A549 (cell line): ENCODE data around the gene ELOVL6.

Experiments
- CEBPB ChIP-seq, 2 experiments: fragments of >200 bp in 1 of 2; sonication (Bioruptor Twin) in 1 of 2; formaldehyde crosslinking in 1 of 2; IDR thresholded peaks; 2 replicates each; pipeline ENCODE4 v1.6.1; 2012 to 2016
- CHD4 ChIP-seq: fragments of 200-600 bp; sonication (generic); IDR thresholded peaks from 2 replicates; pipeline ENCODE4 v1.6.1; 2016; ENCODE audit warnings: antibody characterized with exemption, mild to moderate bottlenecking, borderline replicate concordance
- CTCF ChIP-seq: fragments of >200 bp; sonication (Bioruptor Twin); formaldehyde crosslinking; IDR thresholded peaks from 3 replicates; pipeline ENCODE4 v1.5.1; 2016
- MYC ChIP-seq: IDR thresholded peaks from 2 replicates; pipeline ENCODE4 v1.6.1; 2012; ENCODE audit warnings: mild to moderate bottlenecking, inconsistent platforms, low read length, improper control_type of control experiment, borderline replicate concordance
- RAD21 ChIP-seq, 2 experiments: fragments of >200 bp in 1 of 2; sonication (Bioruptor Twin) in 1 of 2; formaldehyde crosslinking in 1 of 2; IDR thresholded peaks in 1 of 2; conservative IDR thresholded peaks in 1 of 2; 2 replicates in 1 of 2; 3 replicates in 1 of 2; pipeline ENCODE4 v1.6.1; 2012 to 2018; ENCODE audit warnings: inconsistent platforms in 1 of 2
- REST ChIP-seq: fragments of 200-600 bp; sonication (generic); IDR thresholded peaks from 2 replicates; pipeline ENCODE4 v1.6.1; 2016; ENCODE audit warnings: antibody characterized with exemption, mild to moderate bottlenecking, moderate library complexity

- TF ChIP-seq CTCF (no peak), REST (no peak), CEBPB (IDR thresholded peaks at IDR 0.05) (no peak), CHD4 (no peak), MYC (no peak), RAD21 (conservative IDR thresholded peaks at IDR 0.05 in 1 of 2, IDR thresholded peaks at IDR 0.05 in 1 of 2) (no peak)
These were observed 198.9 kb downstream of the ELOVL6 start for GRCh38 chr4:109999585-109999912.
